ENCODE results near the gene SMC3. TPM values are rescaled to one million over a fixed set of nuclear protein-coding genes. Genes with fewer than 3 reads are reported as not detected.

SMC3 gene
- total RNA-seq, 1 experiment from 2014 or later: 64.3 TPM

DNA sequence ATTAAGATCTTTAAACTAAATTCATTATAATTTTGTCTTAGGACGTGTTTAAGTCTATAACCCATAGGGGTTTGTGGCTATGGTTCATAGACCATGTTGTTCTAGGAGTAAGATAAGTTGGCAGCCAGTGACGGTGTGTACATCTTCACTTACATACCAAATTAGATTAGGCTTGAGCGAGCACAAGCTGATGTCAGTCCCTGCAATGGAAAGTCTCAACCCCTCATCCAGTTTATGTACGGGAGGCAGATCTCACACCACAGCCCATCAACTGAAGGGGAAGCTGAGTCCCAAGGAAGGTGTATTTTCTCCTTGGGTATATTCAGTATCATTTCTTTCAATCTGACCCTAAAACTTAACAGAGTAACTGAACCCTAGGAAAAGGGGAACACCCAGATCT is 5.1 kb upstream of the SMC3 start:
- TF ChIP-seq POLR2AphosphoS5 (IDR thresholded peaks at IDR 0.05; ENCODE audit: low read depth, low read length) (no peak), TCF7L2 (IDR thresholded peaks at IDR 0.05; ENCODE audit: borderline replicate concordance, extremely low read depth, insufficient read depth, insufficient read length) (no peak), SRF (IDR thresholded peaks at IDR 0.05; ENCODE audit: low read depth) (no peak), JUND (IDR thresholded peaks at IDR 0.05) (no peak), EZH2phosphoT487 (IDR thresholded peaks at IDR 0.05; ENCODE audit: borderline replicate concordance) (no peak), YY1 (IDR thresholded peaks at IDR 0.05; ENCODE audit: extremely low read depth, insufficient replicate concordance, low read depth, low read length) (no peak), ELF1 (IDR thresholded peaks at IDR 0.05; ENCODE audit: borderline replicate concordance, low read depth) (no peak), POLR2A (IDR thresholded peaks at IDR 0.05; ENCODE audit: borderline replicate concordance, extremely low read depth, insufficient read depth, insufficient read length) (no peak), CEBPB (IDR thresholded peaks at IDR 0.05; ENCODE audit: low read depth) (no peak), EZH2 (IDR thresholded peaks at IDR 0.05) (no peak), CBX3 (IDR thresholded peaks at IDR 0.05; ENCODE audit: low read depth) (no peak), FOSL1 (IDR thresholded peaks at IDR 0.05; ENCODE audit: low read depth) (no peak), EGR1 (IDR thresholded peaks at IDR 0.05; ENCODE audit: low read depth) (no peak)
- TF ChIP-seq, protein P1, sequence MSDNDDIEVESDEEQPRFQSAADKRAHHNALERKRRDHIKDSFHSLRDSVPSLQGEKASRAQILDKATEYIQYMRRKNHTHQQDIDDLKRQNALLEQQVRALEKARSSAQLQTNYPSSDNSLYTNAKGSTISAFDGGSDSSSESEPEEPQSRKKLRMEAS (IDR thresholded peaks at IDR 0.05): no peak
- DNase-seq (ENCODE audit: low read depth, low spot score) (no peak), ATAC-seq (no peak)
- H3K4me1 ChIP-seq (ENCODE audit: control insufficient read depth in 1 of 2, insufficient read depth in 2 of 2, low read length in 2 of 2): peaks cover 3 to 9% of the 10 kb centered on the region in 2 experiments; a peak in 2 of 4 replicates
- BruUV-seq (replicated peaks): no TSS peak
- H3K4me3 ChIP-seq (replicated peaks in 1 of 2; ENCODE audit: low read depth in 1 of 2, low read length in 2 of 2): no peak overlapping the region
- POLR2A ChIA-PET: no interaction called here
- intact Hi-C loops (cut with micrococcal nuclease): no loop called here
- H4K20me1 ChIP-seq (ENCODE audit: insufficient read depth): no peaks in the 10 kb centered on the region
- H3K9me3 ChIP-seq (ENCODE audit: control insufficient read depth in 1 of 2, insufficient read depth in 1 of 2, low read depth in 1 of 2, low read length in 2 of 2): no peaks in the 10 kb centered on the region
- no peak overlapping the region for H3K4me2 ChIP-seq (ENCODE audit: low read length)
- no peaks in the 10 kb centered on the region for H3K79me2 ChIP-seq (ENCODE audit: insufficient read depth, low read length)
- no peak overlapping the region for H3K9ac ChIP-seq (ENCODE audit: low read length)
- H3K27me3 ChIP-seq (ENCODE audit: insufficient read depth, low read length): no peaks in the 10 kb centered on the region
- H2AFZ ChIP-seq (ENCODE audit: low read depth, low read length, poor library complexity, severe bottlenecking): no peak overlapping the region
- no peaks in the 10 kb centered on the region for H3K36me3 ChIP-seq (ENCODE audit: control insufficient read depth in 1 of 2, insufficient read depth in 2 of 2, low read length in 2 of 2)
- RAD21 ChIA-PET (ENCODE audit: low non-redundant PET in 1 of 2, low total read pairs in 2 of 2, uncharacterized antibody in 2 of 2, unreplicated experiment in 2 of 2): no interaction called here
- H3K27ac ChIP-seq (ENCODE audit: low read depth, low read length): no peak overlapping the region
- CTCF ChIA-PET: no interaction called here
- H3K9me2 ChIP-seq (ENCODE audit: insufficient read depth): no peaks in the 10 kb centered on the region

DNA sequence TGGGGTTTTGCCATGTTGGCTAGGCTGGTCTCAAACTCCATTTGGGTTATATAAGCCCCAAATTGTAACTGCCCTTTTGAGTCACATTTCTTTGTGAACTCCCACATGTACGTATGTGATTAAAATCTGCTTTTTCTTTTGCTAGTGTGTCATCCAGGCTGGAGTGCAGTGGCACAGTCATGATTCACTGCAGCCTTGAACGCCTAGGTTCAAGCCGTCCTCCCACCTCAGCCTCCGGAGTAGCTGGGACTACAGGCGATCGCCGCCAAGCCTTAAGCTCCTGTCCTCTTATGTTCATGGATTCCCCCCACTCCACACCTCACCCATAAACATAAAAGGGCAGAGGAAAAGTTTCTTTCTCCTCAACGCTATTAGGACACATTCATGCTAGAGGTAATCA is 4.4 kb upstream of the SMC3 start:
- no peak for TF ChIP-seq CBX3 (IDR thresholded peaks at IDR 0.05; ENCODE audit: low read depth)
- TF ChIP-seq EZH2phosphoT487 (IDR thresholded peaks at IDR 0.05; ENCODE audit: borderline replicate concordance): no peak
- TF ChIP-seq SRF (IDR thresholded peaks at IDR 0.05; ENCODE audit: low read depth): no peak
- no peak for TF ChIP-seq SIN3A (IDR thresholded peaks at IDR 0.05; ENCODE audit: low read depth)
- TF ChIP-seq, protein P1 (IDR thresholded peaks at IDR 0.05): no peak
- no peak for TF ChIP-seq ZNF274 (IDR thresholded peaks at IDR 0.05; ENCODE audit: low read depth, low read length)
- H3K4me2 ChIP-seq (ENCODE audit: low read length): no peak overlapping the region
- ATAC-seq: no peak
- H3K4me1 ChIP-seq (ENCODE audit: control insufficient read depth in 1 of 2, insufficient read depth in 2 of 2, low read length in 2 of 2): peaks cover 3 to 9% of the 10 kb centered on the region in 2 experiments; a peak in 2 of 4 replicates
- no TSS peak for BruUV-seq (replicated peaks)
- H3K9ac ChIP-seq (ENCODE audit: low read length): no peak overlapping the region
- POLR2A ChIA-PET: no interaction called here
- no peaks in the 10 kb centered on the region for H3K9me3 ChIP-seq (ENCODE audit: control insufficient read depth in 1 of 2, insufficient read depth in 1 of 2, low read depth in 1 of 2, low read length in 2 of 2)
- H3K4me3 ChIP-seq (replicated peaks in 1 of 2; ENCODE audit: low read depth in 1 of 2, low read length in 2 of 2): no peak overlapping the region
- H4K20me1 ChIP-seq (ENCODE audit: insufficient read depth): no peaks in the 10 kb centered on the region
- intact Hi-C loops (cut with micrococcal nuclease): no loop called here
- RAD21 ChIA-PET (ENCODE audit: low non-redundant PET in 1 of 2, low total read pairs in 2 of 2, uncharacterized antibody in 2 of 2, unreplicated experiment in 2 of 2): no interaction called here
- H3K36me3 ChIP-seq (ENCODE audit: control insufficient read depth in 1 of 2, insufficient read depth in 2 of 2, low read length in 2 of 2): no peaks in the 10 kb centered on the region
- no peak for DNase-seq (ENCODE audit: low read depth, low spot score)
- H3K79me2 ChIP-seq (ENCODE audit: insufficient read depth, low read length): peaks cover 6% of the 10 kb centered on the region
- H2AFZ ChIP-seq (ENCODE audit: low read depth, low read length, poor library complexity, severe bottlenecking): no peak overlapping the region
- CTCF ChIA-PET: no interaction called here
- no peaks in the 10 kb centered on the region for H3K27me3 ChIP-seq (ENCODE audit: insufficient read depth, low read length)
- H3K9me2 ChIP-seq (ENCODE audit: insufficient read depth): no peaks in the 10 kb centered on the region
- H3K27ac ChIP-seq (ENCODE audit: low read depth, low read length): no peak overlapping the region

Measured in HCT116 (cell line).